ENCODE results near the gene EGR4.

GRCh38 chr2:73292906-73293533 lies 328 bp downstream of the EGR4 start:
- TF ChIP-seq, protein P1, sequence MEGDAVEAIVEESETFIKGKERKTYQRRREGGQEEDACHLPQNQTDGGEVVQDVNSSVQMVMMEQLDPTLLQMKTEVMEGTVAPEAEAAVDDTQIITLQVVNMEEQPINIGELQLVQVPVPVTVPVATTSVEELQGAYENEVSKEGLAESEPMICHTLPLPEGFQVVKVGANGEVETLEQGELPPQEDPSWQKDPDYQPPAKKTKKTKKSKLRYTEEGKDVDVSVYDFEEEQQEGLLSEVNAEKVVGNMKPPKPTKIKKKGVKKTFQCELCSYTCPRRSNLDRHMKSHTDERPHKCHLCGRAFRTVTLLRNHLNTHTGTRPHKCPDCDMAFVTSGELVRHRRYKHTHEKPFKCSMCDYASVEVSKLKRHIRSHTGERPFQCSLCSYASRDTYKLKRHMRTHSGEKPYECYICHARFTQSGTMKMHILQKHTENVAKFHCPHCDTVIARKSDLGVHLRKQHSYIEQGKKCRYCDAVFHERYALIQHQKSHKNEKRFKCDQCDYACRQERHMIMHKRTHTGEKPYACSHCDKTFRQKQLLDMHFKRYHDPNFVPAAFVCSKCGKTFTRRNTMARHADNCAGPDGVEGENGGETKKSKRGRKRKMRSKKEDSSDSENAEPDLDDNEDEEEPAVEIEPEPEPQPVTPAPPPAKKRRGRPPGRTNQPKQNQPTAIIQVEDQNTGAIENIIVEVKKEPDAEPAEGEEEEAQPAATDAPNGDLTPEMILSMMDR (IDR thresholded peaks at IDR 0.05; ENCODE audit: insufficient read depth, low read depth, low read length) = no peak
- peak; percentile 83 for TF ChIP-seq EZH2 (IDR thresholded peaks at IDR 0.05; ENCODE audit: insufficient read depth, low read length)

All from astrocyte (in vitro differentiated cells and primary cell).